Stromal cell of bone marrow (primary cell): ENCODE measurements around the gene MLXIP.
A peak's percentile ranks its signal among the peaks of the same experiment; 100 is the strongest.

Experiments used
- DNase-seq: peaks from one replicate; pipeline ENCODE4 v3.0.0-alpha.2; 2012; ENCODE audit warnings: low read depth

MLXIP gene

DNA sequence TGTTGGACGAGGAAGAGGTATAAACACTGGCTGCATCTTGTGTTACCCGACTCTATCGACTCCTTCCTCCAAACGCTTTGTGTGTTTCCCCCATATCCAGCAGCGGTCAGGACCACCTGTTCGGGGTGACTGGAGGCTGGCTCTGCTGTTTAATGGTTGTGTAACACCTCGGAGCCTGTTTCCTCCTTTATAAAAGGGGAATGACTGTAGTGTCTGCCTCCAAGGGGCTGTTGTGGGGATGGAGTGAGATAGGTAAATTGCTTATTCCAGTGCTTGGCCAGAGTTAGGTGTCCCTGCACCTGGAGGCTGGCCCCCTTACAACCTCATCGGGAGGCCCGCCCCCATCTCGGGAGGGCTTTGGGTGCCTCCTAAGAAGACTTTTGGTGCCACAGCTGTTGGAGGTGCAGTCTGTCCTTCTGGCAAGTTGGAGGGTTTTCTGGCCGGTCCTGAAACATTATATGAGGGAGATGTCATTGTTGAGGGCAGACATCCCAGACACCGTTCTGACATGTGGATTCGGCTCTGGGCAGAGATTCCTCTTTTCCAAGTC is 1.1 kb downstream of the MLXIP start:
- DNase-seq: no peak

DNA sequence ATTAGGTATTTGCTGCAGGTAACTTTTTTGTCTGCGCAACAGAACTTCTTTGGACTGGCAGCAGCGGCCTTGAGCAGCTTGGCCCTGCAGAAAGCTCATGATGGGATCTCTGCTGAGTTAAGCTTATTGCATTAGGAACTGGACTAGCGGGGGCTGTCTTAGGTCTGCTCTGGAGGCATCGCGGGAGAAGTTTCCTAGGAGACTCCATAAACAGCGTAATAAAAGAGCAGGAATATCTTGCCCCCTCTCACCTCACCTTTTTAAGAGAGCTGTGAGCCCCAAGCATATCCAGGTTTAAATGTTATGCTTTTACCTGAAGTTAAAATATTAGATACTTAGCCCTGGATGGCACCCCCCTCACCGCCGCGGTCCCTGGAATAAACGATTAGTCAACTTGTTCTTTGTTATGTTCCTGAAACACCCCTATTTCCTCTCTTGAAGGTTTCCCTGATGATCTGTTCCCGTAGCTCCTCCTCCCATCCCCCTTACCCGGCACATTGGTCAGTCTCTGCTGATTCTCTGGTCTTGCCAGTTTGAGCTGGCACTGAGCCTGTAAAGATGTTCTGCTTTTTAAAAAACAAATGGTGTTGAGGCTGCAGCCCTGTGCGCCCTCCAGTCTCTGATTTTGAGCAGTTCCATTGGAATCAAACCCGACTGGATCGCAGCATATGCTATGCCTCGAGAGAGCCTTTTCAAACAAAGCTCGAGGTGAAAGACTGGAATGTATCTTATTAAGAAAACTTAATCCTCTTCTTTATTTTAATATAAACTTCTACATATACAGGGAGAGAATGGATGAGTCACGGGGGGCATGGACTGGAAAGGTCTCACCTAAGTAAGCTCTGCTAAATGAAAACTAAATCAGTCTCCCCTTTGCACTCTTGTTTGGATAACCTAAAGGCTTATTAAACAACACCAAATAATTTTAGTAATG is 1.9 kb downstream of the MLXIP start:
- peak; percentile 74 for DNase-seq

- no peak for DNase-seq
Observed at GRCh38 chr12:122081083-122081696, 2.6 kb downstream of the MLXIP start.

DNA sequence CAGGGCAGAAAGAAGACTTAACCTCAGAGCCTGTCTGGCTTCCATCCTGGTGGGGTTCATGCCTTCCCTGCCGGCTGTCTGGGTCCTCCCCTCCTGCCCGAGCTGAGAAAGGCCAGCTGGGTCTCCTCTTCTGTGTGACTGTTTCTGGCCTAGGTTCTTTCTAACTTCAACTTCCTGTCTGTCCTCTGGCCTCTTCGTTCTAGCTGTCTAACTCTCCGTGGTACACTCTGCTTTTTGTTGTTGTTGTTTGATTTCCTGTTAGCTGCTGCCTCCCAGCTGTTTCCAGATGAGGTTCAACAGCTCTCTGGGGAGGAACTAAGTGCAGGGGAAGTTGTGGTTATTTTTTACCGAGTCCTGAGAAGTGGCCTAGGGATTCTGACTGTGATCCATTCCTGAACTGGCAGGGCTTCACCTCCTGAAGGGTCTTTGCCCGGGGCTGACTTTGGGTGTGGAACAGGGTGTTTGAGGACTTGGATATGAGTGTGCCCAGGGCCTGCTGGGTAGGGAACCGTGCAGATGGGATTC is 3.2 kb downstream of the MLXIP start:
- DNase-seq: no peak

GRCh38 chr12:122082621-122083356 is 4.2 kb downstream of the MLXIP start:
- no peak for DNase-seq

DNA sequence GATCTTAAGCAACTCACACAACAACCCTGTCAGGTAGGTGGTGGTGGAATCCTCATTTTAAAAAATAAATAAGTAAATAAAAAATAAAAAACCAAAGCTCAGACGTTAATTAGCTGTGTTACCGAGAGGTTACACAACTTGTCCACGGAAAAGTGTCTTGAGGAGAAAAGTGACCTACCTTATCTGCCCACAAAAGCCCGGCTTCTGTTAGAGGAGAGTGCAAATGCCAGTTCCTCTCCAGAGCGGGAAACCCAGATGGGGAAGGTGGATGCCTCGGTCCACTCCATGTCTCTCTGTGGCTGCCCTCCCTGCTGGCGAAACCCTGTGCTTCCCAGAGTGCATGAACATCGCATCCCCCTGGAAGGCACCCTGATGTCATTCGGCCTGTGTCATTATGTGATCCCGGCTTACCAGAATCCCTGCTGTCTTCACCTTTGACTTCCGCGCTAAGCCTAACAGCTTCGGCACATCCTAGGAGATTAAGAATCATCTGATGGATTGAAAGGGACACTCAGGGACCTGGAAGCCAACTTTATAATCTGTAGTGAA is 6.4 kb downstream of the MLXIP start:
- no peak for DNase-seq

GRCh38 chr12:122085591-122085990 is 7.0 kb downstream of the MLXIP start:
- DNase-seq: no peak

- no peak for DNase-seq
Observed at GRCh38 chr12:122086116-122086515, 7.6 kb downstream of the MLXIP start.

DNA sequence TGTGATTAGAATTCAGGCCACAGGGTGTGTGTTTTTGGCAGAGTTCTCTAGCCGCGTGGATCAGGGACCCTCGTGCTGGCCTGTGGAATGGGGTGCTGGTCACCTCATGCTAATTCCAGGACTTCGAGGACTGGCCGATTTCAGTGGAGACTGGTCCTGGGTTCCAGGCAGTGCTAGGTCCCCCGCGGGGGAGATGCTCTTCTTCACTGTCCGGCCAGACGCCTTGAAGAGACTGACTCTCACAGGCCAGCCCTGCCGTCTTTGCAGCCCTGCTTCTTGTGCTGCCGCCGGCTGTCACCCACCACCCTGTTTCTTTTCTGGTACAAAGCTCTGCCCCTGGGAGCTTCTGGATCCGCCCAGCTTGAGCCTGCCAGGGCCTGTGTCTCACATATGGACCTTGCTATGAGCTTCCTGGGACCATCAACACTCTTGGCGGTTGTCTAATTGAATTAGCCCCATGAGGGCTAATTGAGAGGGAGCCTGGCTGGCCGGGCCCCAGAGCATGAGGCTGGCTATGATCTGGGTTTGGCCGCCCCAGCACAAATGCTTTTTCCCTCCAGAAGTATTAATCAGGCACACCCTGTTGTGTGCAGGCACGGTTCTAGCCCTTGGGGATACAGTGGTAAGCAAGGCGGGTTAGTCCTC is 8.2 kb downstream of the MLXIP start:
- no peak for DNase-seq

DNA sequence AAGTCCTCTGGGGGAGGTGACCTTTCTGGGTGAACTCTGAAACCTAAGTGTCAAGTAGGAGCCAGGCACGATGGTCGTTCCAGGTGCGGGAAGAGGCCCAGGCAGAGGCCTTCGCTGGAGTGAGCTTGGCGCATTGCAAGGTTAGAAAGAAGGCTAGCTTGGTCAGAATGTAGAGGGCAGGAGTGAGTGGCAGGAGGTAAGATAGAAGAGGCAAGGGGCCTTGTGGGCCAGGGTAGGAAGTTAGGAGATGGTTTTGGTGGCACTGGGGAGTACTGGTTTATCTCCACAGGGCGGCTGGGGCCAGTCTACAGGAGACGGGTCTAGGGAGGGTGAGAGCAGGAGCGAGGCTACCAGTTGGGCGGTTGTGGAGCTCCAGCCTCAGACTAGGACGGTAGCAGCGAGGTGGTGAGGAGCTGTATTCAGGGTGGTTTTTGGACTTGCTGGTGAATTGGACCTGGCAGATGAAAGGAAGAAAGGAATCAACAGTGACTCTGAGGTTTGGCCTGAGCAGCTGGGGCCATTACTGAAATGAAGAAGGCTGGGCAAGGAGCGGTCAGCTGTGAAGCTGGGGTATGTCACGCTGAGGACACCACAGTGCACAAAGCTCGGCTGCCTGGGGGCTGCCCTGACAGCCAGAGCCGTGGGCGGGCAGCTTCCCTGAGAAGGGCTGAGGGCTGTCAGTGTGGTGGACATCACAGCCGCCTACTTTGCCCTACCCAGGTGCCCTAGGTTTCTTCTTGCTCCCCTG is 9.0 kb downstream of the MLXIP start:
- no peak for DNase-seq

DNA sequence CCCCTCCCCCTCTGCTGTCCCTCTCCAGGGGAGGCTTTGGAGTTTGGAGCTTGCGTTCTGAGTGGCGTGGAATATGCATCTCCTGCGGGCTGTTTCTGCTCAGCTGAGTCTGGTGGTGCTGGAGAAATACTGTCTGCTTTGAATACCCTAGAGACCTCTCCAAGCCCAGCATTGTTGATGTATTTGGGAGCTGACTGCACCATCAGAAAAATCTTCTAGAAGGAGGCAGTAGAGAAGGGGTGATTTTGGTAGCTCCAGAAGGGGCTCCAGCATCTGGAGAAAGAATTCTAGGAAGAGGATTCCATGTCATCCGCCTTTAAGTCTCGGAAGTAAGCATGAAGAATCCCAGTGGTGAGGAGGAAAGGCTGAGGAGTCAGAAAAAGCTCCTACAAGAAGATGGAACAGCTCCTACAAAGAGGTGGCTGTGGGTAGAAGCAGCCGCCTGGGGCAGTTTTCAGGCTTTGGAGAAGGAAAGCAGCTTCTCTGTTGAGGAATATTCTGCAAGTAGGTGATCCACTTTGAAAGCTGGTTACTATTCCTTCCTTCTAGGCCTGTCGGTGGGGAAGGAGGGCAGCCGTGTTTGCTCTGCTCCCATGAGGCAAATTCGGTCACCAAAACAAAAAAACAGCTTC is 9.7 kb downstream of the MLXIP start:
- DNase-seq: no peak

DNA sequence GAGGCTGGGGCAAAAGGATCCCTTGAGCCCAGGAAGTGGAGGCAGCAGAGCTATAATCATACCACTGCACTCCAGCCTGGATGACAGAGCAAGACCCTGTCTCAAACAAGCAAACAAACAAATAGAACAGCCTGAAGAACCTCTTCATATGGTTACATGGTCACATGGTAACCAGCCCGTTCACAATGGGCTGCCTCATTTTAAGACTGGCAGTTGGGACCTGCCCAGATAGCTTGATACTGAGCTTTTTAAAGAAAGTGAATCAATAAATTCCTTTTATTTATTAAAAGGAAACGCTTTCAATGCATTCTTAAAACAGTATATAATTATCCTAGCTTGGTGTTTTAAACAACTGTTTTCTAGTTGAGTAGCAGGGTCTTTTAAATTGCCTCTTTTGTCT is 10.5 kb downstream of the MLXIP start:
- no peak for DNase-seq

DNA sequence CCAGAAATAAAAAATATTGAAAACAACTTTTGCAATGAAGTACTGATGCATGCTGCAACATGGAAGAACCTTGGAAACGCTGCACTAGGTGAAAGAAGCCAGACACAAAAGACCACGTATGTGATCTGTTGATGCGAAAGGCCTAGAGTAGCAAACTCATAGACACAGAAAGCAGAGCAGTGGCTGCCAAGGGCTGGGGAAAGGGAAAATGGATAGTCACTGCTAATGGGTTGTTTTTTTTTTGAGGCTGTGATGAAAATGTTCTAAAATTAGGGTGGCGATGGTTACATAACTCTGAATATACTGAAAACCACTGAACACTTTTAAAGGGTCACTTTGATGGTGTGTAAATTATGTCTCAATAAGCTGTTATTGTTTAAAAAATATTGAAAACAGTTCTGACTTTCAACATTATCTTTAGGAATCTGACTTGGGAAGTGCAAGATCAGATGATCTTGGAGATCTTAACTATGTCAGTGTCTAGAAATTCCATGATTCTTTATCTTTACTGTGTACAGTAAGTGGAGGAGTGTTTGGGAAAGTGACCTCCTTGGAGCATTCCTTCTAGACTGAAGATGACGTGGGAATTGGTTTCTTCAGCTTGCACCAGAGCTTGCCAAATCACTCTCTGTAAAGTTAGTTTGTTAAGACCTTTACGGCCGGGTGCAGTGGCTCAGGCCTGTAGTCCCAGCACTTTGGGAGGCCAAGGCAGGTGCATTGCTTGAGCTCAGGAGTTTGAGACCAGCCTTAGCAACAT is 12.4 kb downstream of the MLXIP start:
- peak; percentile 89 for DNase-seq

DNA sequence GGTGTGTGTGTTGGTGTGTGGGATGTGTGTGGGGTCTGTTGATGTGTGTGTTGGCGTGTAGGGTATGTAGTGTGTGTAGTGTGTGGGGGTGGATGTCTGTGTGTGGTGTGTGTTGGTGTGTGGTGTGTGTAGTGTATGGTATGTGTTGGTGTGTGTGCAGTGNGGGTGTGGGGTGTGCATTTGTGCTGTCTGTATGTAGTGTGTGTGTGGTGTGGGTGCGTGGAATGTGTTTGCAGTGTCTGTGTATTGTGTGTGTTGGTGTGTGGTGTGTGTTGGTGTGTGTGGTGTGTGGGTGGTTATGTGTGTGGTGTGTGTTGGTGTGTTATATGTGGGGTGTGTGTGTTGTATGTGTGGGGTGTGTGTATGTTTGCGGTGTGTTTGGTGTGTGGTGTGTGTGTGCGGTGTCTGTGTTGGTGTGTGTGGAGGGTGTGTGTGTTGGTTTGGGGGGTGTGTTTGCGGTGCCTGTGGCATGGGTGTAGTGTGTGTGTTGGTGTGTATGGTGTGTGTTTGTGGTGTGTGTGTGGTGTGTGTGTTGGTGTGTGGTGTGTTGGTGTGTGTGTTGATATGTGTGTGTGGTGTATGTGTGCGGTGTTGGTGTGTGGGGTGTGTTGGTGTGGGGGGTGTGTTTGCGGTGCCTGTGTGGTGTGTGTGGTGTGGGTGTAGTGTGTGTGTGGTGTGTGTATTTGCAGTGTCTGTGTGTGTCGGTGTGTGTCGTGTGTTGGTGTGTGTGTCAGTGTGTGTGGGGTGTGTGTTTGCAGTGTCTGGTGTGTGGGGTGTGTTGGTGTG is 14.7 kb downstream of the MLXIP start:
- DNase-seq: no peak

- DNase-seq: no peak
Observed at GRCh38 chr12:122094137-122094734, 15.7 kb downstream of the MLXIP start.

DNA sequence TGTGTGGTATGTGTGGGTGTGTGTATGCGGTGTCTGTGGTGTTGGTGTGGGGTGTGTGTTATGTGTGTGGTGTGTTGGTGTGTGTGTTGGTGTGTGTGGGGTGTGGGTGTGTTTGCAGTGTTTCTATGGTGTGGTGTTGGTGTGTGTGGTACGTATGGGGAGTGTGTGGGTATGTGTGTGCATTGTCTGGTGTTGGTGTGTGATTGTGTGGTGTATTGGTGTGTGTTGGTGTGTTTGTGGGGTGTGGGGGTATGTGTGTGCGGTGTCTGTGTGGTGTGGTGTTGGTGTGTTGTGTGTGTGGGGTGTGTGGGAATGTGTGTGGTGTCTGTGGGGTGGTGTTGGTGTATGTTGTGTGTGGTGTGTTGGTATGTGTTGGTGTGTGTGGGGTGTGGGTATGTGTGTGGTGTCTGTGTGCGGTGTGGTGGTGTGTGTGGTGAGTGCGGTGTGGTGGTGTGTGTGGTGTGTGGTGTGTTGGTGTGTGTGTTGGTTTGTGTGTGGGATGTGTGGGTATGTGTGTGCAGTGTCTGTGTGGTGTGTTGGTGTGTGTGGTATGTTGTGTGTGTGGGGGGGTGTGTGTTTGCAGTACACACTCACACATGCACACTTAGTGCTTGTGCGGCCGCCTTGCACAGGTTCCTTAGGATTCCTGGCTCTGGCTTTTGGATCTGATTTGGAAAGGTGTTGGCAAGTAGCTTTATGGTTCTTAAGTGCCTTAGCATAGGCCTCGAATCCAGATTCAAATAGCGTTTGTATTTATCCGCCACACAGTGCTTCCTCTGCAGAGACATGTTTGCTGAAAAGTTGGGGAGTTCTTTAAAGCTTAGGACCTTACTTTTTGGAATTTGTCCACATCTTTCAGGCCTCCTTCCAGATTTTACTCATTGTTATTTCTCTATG is 16.4 kb downstream of the MLXIP start:
- no peak for DNase-seq

GRCh38 chr12:122096014-122096413 is 17.5 kb downstream of the MLXIP start:
- DNase-seq: no peak
